Stimulated activated CD4-positive, alpha-beta T cell treated with anti-CD3 and anti-CD28 coated beads, Interleukin-4, amount 100 ng/mL, for 4 hours (primary cell): ENCODE data around the gene HES4.
A peak's percentile ranks its signal among the peaks of the same experiment; 100 is the strongest.
"Not testable (repeated sequence)": the region's sequence is repeated elsewhere in the genome, so short reads cannot be mapped to it uniquely, and the experiment has no call there.

Experiments
- DNase-seq, 2 experiments: peaks; one replicate each; pipeline ENCODE4 v3.0.0-alpha.2; 2020

The HES4 gene

GRCh38 chr1:997993-998744 lies 1.7 kb downstream of the HES4 start:
- DNase-seq, result no peak

- DNase-seq, result no peak
Measured at GRCh38 chr1:997713-997992, 2.2 kb downstream of the HES4 start.

DNA sequence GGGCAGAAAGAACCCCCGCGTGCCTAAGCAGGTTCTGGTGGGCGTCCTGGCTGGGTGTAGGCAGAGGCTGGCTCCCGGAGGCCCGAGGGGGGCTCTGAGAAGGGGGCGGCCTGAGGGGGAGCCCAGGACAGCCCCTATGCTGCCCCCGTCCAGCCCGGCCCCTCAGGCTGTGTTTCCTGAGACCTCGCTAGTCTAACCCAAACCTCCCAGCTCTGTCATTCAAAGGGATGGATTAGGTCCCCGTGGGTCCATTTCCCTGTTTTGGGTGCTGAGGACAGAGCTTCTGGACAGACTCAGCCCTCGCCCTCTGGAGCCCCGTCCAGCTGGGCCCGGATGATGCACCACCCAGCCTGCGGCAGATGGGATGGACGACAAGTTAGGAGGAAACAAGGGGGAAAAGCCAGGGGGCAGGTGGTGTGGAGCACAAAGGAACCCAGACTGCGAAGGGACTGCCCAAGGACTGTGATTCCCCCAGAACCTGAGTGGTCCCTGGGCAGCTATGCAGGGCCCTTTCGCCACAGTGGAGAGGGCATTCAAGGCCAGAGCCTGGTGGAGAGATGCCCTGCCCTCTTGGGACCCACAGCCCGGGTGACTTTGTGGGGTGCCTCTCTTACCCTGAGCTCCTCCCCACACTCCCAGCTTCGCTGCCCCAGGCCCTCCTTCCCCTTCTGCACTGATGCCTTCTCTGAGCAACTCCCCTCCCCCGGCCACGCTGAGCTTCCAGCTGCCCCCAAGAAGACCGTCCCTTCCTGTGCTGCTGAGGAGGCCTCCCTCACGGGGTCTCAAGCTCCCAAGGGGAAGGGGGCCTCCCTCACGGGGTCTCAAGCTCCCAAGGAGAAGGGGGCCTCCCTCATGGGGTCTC lies 2.8 kb downstream of the HES4 start:
- DNase-seq, result no peak

- DNase-seq, result no peak
Measured at GRCh38 chr1:995665-996633, 3.9 kb downstream of the HES4 start.

- DNase-seq, result not testable (repeated sequence)
Measured at GRCh38 chr1:994546-994945, 5.4 kb downstream of the HES4 start.

- no peak for DNase-seq
Measured at GRCh38 chr1:993379-993995, 6.4 kb downstream of the HES4 start.

- DNase-seq, result no peak
Measured at GRCh38 chr1:992362-992761, 7.5 kb downstream of the HES4 start.

DNA sequence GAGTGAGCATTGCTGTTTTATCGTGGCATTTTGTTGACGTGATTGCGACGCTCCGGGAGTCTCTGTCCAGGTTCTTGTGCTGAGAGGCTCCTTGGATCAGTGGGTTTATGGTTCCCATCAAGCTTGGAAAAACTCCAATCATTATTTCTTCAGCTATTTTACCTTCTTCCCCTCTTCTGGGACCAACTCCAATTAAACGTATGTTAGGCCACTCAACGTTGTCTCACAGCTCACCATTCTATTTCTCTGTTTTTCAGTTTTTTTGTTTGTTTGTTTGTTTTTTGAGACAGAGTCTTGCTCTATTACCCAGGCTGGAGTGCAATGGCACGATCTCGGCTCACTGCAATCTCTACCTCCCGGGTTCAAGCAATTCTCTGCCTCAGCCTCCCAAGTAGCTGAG lies 8.0 kb downstream of the HES4 start:
- DNase-seq, result no peak

- not testable (repeated sequence) for DNase-seq
Measured at GRCh38 chr1:991275-991674, 8.6 kb downstream of the HES4 start.

DNA sequence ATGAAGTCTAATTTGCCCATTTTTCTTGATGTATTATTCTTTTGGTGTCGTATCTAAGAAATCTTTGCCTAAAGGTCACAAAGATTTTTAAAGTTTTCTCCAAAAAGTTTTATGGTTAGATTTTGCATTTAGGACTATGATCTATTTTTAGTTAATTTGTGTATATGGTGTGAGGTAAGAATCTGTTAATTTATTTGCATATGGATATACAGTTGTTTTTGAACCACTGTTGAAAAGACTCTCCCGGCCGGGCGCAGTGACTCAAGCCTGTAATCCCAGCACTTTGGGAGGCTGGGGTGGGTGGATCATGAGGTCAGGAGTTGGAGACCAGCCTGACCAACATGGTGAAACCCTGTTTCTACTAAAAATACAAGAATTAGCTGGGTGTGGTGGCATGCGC lies 11.8 kb downstream of the HES4 start:
- DNase-seq, result not testable (repeated sequence)

DNA sequence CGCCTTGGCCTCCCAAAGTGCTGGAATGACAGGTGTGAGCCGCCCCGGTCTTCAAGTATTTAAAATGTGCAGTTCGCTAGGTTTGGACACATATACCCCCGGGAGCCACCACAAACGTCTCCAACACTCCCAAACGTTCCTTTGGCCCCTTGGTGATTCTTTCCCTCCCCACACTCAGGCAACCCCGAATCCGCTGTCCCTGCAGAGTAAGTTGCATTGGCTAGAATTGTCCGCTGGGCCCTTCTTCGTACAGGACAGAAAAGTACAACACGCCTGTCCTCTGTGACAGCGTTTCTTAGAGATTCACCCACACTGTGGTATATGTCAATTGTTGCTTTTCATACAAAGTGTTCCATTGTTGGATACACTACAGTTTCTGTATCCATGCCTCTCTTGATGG lies 14.8 kb downstream of the HES4 start:
- DNase-seq, result no peak

DNA sequence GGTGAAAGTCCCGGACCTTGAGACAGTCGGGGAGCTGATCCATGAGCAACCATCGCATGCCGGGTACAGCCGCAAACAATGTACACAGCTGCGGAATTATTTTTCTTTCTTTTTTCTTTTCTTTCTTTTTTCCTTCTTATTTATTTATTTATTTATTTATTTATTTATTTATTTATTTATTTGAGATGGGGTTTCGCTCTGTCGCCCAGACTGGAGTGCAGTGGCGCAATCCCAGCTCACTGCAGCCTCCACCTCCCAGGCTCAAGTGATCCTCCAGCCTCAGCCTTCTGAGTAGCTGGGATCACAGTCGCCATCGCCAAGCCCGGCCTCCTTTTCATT lies 15.5 kb downstream of the HES4 start:
- DNase-seq, result no peak

DNA sequence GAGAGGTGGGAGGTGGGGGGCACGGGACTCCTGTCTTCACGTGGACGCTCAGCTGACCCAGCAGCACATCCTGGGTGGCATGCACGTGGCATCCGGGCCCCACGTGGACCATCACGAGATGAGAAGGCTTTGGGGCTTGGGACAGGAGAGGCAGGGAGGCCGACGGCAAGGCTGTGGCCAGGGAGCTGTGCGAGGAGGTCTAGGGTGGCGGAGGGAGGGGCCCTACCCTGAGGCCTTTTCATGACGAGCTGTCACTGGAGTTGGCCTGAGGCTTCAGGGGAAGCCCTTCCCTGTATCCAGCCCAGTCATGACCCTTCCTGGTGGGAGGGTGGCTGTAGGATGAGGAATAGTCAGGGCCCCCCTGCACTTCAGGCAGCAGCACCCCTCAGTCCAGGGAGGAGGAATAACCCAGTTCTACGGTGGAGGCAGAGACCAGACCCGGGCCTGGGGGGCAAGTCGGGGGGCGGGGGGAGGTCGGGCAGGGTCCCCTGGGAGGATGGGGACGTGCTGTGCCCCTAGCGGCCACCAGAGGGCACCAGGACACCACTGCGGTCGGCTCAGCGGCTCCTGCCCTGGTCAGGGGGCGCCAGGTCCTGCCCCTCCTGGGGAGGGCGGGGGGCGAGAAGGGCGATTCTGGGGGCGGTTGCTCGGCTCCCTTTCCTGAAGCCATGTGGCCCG lies 16.0 kb downstream of the HES4 start:
- peak; percentile 49 to 67 for DNase-seq

GRCh38 chr1:982765-983436 lies 17.0 kb downstream of the HES4 start:
- DNase-seq, result no peak

DNA sequence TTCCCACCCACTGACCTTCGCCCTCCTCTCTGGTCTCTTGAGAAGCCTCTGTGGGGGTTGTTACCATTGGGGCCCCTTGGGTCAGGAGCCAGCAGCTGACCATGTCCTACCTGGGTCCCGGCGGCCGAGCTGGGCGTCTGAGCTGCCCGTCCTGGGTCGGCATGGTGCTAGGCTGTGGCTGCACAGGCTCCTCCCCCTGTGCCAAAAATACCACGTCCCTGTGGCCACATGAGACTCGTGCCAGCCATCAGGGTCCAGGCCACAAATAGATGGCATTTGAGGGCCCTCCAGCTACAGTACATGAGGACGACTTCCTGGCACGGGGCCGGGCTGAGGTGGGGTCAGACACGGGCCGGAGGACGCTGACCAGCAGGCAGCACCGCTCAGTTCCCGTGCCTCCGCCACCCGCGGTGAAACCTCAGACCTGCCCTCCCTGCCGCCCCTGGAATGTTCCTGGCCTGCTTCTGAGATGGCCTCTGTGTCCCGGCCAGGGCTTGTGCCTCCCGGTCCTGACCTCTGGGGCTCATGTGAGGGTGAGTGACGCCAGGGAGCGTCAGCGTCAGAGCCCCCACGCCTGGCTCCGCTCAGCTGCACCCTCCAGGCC lies 17.8 kb downstream of the HES4 start, which contains the start of gene PERM1:
Gene PERM1, minus strand, starts transcription at position 139 of the 604 bp plus-strand sequence. CDS start 1,064 bp downstream, outside the sequence.
- DNase-seq, result no peak

- no peak for DNase-seq
Measured at GRCh38 chr1:981491-981954, 18.4 kb downstream of the HES4 start.

GRCh38 chr1:980602-981395 lies 19.1 kb downstream of the HES4 start:
- DNase-seq, result no peak

GRCh38 chr1:980137-980571 lies 19.7 kb downstream of the HES4 start:
- no peak for DNase-seq

- no peak for DNase-seq
Measured at GRCh38 chr1:979744-980072, 20.2 kb downstream of the HES4 start.
